SHP77 treated with DMSO at 0.1 percent for 48 hours (cell line): ENCODE data around the gene ZNF124.
A peak's percentile ranks its signal among the peaks of the same experiment; 100 is the strongest.

Source experiments
- DNase-seq: peaks from one replicate; lab custom pipeline; 2025; lab: John Stamatoyannopoulos, UW

ZNF124 gene

GRCh38 chr1:247113094-247113497 is 58.7 kb downstream of the ZNF124 start:
- peak; percentile 8 for DNase-seq

GRCh38 chr1:247112479-247112781 is 59.4 kb downstream of the ZNF124 start:
- DNase-seq = no peak

GRCh38 chr1:247111700-247112478 is 59.9 kb downstream of the ZNF124 start:
- DNase-seq = no peak

GRCh38 chr1:247111259-247111699 is 60.5 kb downstream of the ZNF124 start:
- DNase-seq = no peak

- no peak for DNase-seq
Observed at GRCh38 chr1:247110627-247111258, 61.1 kb downstream of the ZNF124 start.

GRCh38 chr1:247107694-247108093 is 64.1 kb downstream of the ZNF124 start:
- DNase-seq = no peak

- DNase-seq = no peak
Observed at GRCh38 chr1:247105966-247106365, 65.9 kb downstream of the ZNF124 start.
